ENCODE results near the gene NFYB. TPM values are rescaled to one million over a fixed set of nuclear protein-coding genes. Genes with fewer than 3 reads are reported as not detected.

Gene NFYB
- polyA plus RNA-seq, 1 of the 3 experiments (the other 2 are of a cell fraction), result 11.0 TPM

- DNase-seq, result peak; percentile 62
- Histone ChIP-seq H3K27me3 (ENCODE audit: insufficient read depth) (no peaks in the 10 kb centered on the region), H3K27ac (ENCODE audit: low read depth in 2 of 2, low read length in 1 of 2) (peak overlapping the region in 1 of 2 experiments; percentile 83; a peak in 2 of 4 replicates), H3K79me2 (ENCODE audit: insufficient read depth) (peaks cover 82% of the 10 kb centered on the region), H3K4me1 (ENCODE audit: control insufficient read depth in 1 of 2, insufficient read depth in 2 of 2, low read depth in 1 of 2, low read length in 1 of 2) (peaks cover 32 to 37% of the 10 kb centered on the region in 2 experiments; a peak in 3 of 4 replicates), H3K4me3 (ENCODE audit: low read depth in 2 of 2, low read length in 1 of 2) (no peak overlapping the region), H2AFZ (ENCODE audit: low read depth) (no peak overlapping the region), H3K36me3 (replicated peaks in 1 of 2; ENCODE audit: control insufficient read depth in 1 of 2, insufficient read depth in 2 of 2, low read length in 1 of 2) (peaks cover 46 to 50% of the 10 kb centered on the region in 2 experiments), H3K9me3 (no peaks in the 10 kb centered on the region), H3K9me2 (no peaks in the 10 kb centered on the region), H3K4me2 (0 out of 2 replicates have a peak overlapping the region, but pooled peaks have one; percentile 18), H3K9ac (no peak overlapping the region), H4K20me1 (ENCODE audit: insufficient read depth) (no peaks in the 10 kb centered on the region), H3F3A (replicated peaks; ENCODE audit: insufficient read depth) (peaks cover 6% of the 10 kb centered on the region)
- TF ChIP-seq GATA2 (CRISPR knock-in tag; IDR thresholded peaks at IDR 0.05) (peak; percentile 92), FOXJ3 (CRISPR knock-in tag; IDR thresholded peaks at IDR 0.05) (peak; percentile 22; the same call in 1 of the 2 replicates), RFX5 (IDR thresholded peaks at IDR 0.05; ENCODE audit: low read length) (no peak), EP300 (IDR thresholded peaks at IDR 0.05; ENCODE audit: borderline replicate concordance in 1 of 2, low read depth in 1 of 2, low read length in 1 of 2) (peak in 1 of 2 experiments; percentile 36; a peak in 1 of 4 replicates), MXI1 (IDR thresholded peaks at IDR 0.05; ENCODE audit: low read depth, low read length) (peak; percentile 64; the same call in 1 of the 2 replicates), MEF2A (IDR thresholded peaks at IDR 0.05; ENCODE audit: borderline replicate concordance, low read depth) (no peak)
- ChIA-PET CTCF (interaction anchor here (1.5 to 1.7 kb wide), 2 partner anchors 23 kb away, joined by 6 to 7 read pairs; no protein-coding TSS in a partner anchor), POLR2A (interaction anchor here (0.9 to 1.2 kb wide), 2 partner anchors 167 to 203 kb away, joined by 4 to 5 read pairs; partner anchors contain the start of gene TDG)
- WGBS (ENCODE audit: low lambda C conversion rate), result 56% methylated on average over 7 of the region's 7 CpGs
Measured at GRCh38 chr12:104132351-104132956, 5.6 kb downstream of the NFYB start.

GRCh38 chr12:104131609-104132008, 6.4 kb downstream of the NFYB start:
- H3K9ac ChIP-seq, result no peak overlapping the region
- H3K27me3 ChIP-seq (ENCODE audit: insufficient read depth), result no peaks in the 10 kb centered on the region
- CTCF ChIA-PET, result interaction anchor here (0.7 to 1.5 kb wide), 2 partner anchors 23 to 169 kb away, joined by 3 to 7 read pairs; no protein-coding TSS in a partner anchor
- peaks cover 75% of the 10 kb centered on the region for H3K79me2 ChIP-seq (ENCODE audit: insufficient read depth)
- no peak overlapping the region for H2AFZ ChIP-seq (ENCODE audit: low read depth)
- no peak overlapping the region for H3K4me3 ChIP-seq (ENCODE audit: low read depth in 2 of 2, low read length in 1 of 2)
- peaks cover 32 to 35% of the 10 kb centered on the region in 2 experiments; a peak in 3 of 4 replicates for H3K4me1 ChIP-seq (ENCODE audit: control insufficient read depth in 1 of 2, insufficient read depth in 2 of 2, low read depth in 1 of 2, low read length in 1 of 2)
- peaks cover 54 to 55% of the 10 kb centered on the region in 2 experiments for H3K36me3 ChIP-seq (replicated peaks in 1 of 2; ENCODE audit: control insufficient read depth in 1 of 2, insufficient read depth in 2 of 2, low read length in 1 of 2)
- POLR2A ChIA-PET, result interaction anchor here (0.9 to 1.2 kb wide), 2 partner anchors 166 to 202 kb away, joined by 4 to 5 read pairs; partner anchors contain the start of gene TDG
- no peaks in the 10 kb centered on the region for H3K9me3 ChIP-seq
- peaks cover 6% of the 10 kb centered on the region for H3F3A ChIP-seq (replicated peaks; ENCODE audit: insufficient read depth)
- 95% methylated on average over 4 of the region's 4 CpGs for WGBS (ENCODE audit: low lambda C conversion rate)
- no peaks in the 10 kb centered on the region for H3K9me2 ChIP-seq
- peak overlapping the region in 1 of 2 experiments; percentile 83; a peak in 2 of 4 replicates for H3K27ac ChIP-seq (ENCODE audit: low read depth in 2 of 2, low read length in 1 of 2)
- DNase-seq, result no peak
- H4K20me1 ChIP-seq (ENCODE audit: insufficient read depth), result no peaks in the 10 kb centered on the region
- no peak for TF ChIP-seq RCOR1 (IDR thresholded peaks at IDR 0.05; ENCODE audit: low read length)
- TF ChIP-seq GATA2 (CRISPR knock-in tag; IDR thresholded peaks at IDR 0.05), result no peak
- TF ChIP-seq JUND (IDR thresholded peaks at IDR 0.05), result no peak
- TF ChIP-seq CHD2 (IDR thresholded peaks at IDR 0.05; ENCODE audit: low read length, partially characterized antibody), result no peak
- no peak for TF ChIP-seq RFX5 (IDR thresholded peaks at IDR 0.05; ENCODE audit: low read length)
- TF ChIP-seq, protein P1, sequence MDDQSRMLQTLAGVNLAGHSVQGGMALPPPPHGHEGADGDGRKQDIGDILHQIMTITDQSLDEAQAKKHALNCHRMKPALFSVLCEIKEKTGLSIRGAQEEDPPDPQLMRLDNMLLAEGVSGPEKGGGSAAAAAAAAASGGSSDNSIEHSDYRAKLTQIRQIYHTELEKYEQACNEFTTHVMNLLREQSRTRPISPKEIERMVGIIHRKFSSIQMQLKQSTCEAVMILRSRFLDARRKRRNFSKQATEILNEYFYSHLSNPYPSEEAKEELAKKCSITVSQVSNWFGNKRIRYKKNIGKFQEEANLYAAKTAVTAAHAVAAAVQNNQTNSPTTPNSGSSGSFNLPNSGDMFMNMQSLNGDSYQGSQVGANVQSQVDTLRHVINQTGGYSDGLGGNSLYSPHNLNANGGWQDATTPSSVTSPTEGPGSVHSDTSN (IDR thresholded peaks at IDR 0.05), result no peak
- TF ChIP-seq NFIC (IDR thresholded peaks at IDR 0.05; ENCODE audit: borderline replicate concordance), result no peak
- no peak for TF ChIP-seq MEF2A (IDR thresholded peaks at IDR 0.05; ENCODE audit: borderline replicate concordance, low read depth)
- TF ChIP-seq TAF1 (IDR thresholded peaks at IDR 0.05; ENCODE audit: borderline replicate concordance, low read depth, low read length), result no peak
- no peak for TF ChIP-seq MXI1 (IDR thresholded peaks at IDR 0.05; ENCODE audit: low read depth, low read length)
- TF ChIP-seq TCF12 (IDR thresholded peaks at IDR 0.05), result no peak
- TF ChIP-seq ZBTB33 (IDR thresholded peaks at IDR 0.05; ENCODE audit: borderline replicate concordance, low read depth), result no peak
- TF ChIP-seq, protein P2, sequence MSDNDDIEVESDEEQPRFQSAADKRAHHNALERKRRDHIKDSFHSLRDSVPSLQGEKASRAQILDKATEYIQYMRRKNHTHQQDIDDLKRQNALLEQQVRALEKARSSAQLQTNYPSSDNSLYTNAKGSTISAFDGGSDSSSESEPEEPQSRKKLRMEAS (IDR thresholded peaks at IDR 0.05; ENCODE audit: low read depth), result no peak
- no peak for TF ChIP-seq GABPA (IDR thresholded peaks at IDR 0.05; ENCODE audit: low read depth)
- no peak overlapping the region for H3K4me2 ChIP-seq

Measured in SK-N-SH (cell line).